GM12878 (cell line): ENCODE results near the gene SAMD9L. TPM values are rescaled to one million over a fixed set of nuclear protein-coding genes. Genes with fewer than 3 reads are reported as not detected.
"Not testable (repeated sequence)": the region's sequence is repeated elsewhere in the genome, so short reads cannot be mapped to it uniquely, and the experiment has no call there.

Source experiments
- ATAC-seq: fragments of 200-7000 bp; cut with Tn5 transposase; 3 replicates; pipeline ENCODE4 v1.9.1; 2020; ENCODE audit warnings: mild to moderate bottlenecking, moderate library complexity
- BruUV-seq: library from RNA; stranded (reverse); fragments of 400-500 nt; replicated peaks from 2 replicates; lab custom pipeline; 2021; lab: Mats Ljungman, UMichigan
- CTCF ChIA-PET: fragments of 300-600 bp; sonication (Branson Sonifier 250); formaldehyde crosslinking; extraction: SDS; loops from one replicate; lab custom pipeline; 2021; ENCODE audit warnings: inconsistent platforms; lab: Yijun Ruan, JAX
- POLR2A ChIA-PET: fragments of 350-600 bp; formaldehyde crosslinking; extraction: SDS; loops from one replicate; lab custom pipeline; 2021; ENCODE audit warnings: inconsistent platforms; lab: Charles Lee
- RAD21 ChIA-PET: fragments of 300-600 bp; sonication (Branson Sonifier 250); formaldehyde crosslinking; loops from one replicate; lab custom pipeline; 2023; ENCODE audit warnings: antibody characterized with exemption; ENCODE audit not compliant: unreplicated experiment; lab: Charles Lee
- SMC1A ChIA-PET: fragments of 300-600 bp; sonication (Branson Sonifier 250); formaldehyde crosslinking; loops from one replicate; lab custom pipeline; 2023; ENCODE audit not compliant: unreplicated experiment, uncharacterized antibody; lab: Charles Lee
- DNase-seq: peaks from one replicate; pipeline ENCODE4 v3.0.0-alpha.2; 2011; ENCODE audit warnings: low read depth, low spot score
- FAIRE-seq: peaks from 3 replicates; lab custom pipeline; 2011; peaks lifted over from hg19 to GRCh38; lab: Jason Lieb, UNC
- H2AFZ ChIP-seq: 2 replicates; pipeline ENCODE4 v1.6.0; 2011; ENCODE audit warnings: low read depth, low read length, control low read depth; ENCODE audit not compliant: control insufficient read depth
- H3K27ac ChIP-seq: 2 replicates; pipeline ENCODE4 v1.5.1; 2011; ENCODE audit warnings: control low read depth; ENCODE audit not compliant: control insufficient read depth, insufficient read depth
- H3K27me3 ChIP-seq, 2 experiments: replicated peaks in 1 of 2; 2 replicates each; pipeline versions ENCODE4 v1.6.0 to v1.6.1; 2011; ENCODE audit warnings: low read length in 1 of 2; ENCODE audit not compliant: control insufficient read depth in 2 of 2, insufficient read depth in 2 of 2
- H3K36me3 ChIP-seq, 2 experiments: 2 replicates each; pipeline ENCODE4 v1.5.1; 2011; ENCODE audit warnings: low read length in 1 of 2; ENCODE audit not compliant: control insufficient read depth in 2 of 2, insufficient read depth in 2 of 2
- H3K4me1 ChIP-seq: 2 replicates; pipeline ENCODE4 v1.6.1; 2011; ENCODE audit warnings: mild to moderate bottlenecking, low read length, moderate library complexity, mixed read lengths; ENCODE audit not compliant: control insufficient read depth, insufficient read depth
- H3K4me2 ChIP-seq: 2 replicates; pipeline ENCODE4 v1.6.0; 2011; ENCODE audit warnings: control low read depth; ENCODE audit not compliant: control insufficient read depth, insufficient read depth
- H3K4me3 ChIP-seq: fragments of 200-600 bp; sonication (generic); 2 replicates; pipeline ENCODE4 v1.5.1; 2016
- H3K79me2 ChIP-seq: 2 replicates; pipeline ENCODE4 v1.6.0; 2011; ENCODE audit warnings: low read length; ENCODE audit not compliant: control insufficient read depth, insufficient read depth
- H3K9ac ChIP-seq: 2 replicates; pipeline ENCODE4 v1.8.0; 2011; ENCODE audit warnings: low read length, control low read depth, mixed read lengths; ENCODE audit not compliant: control insufficient read depth, insufficient read depth
- H3K9me3 ChIP-seq: replicated peaks from 3 replicates; pipeline ENCODE4 v1.5.1; 2011; ENCODE audit warnings: mild to moderate bottlenecking, low read length; ENCODE audit not compliant: control insufficient read depth, insufficient read depth
- H4K20me1 ChIP-seq: 2 replicates; pipeline ENCODE4 v1.6.0; 2011; ENCODE audit not compliant: control insufficient read depth, insufficient read depth
- POLR2AphosphoS2 ChIP-seq: IDR thresholded peaks from 2 replicates; pipeline ENCODE4 v1.6.1; 2011; ENCODE audit warnings: low read depth, mild to moderate bottlenecking, low read length, improper control_type of control experiment, moderate library complexity
- POLR2AphosphoS5 ChIP-seq: IDR thresholded peaks from 2 replicates; pipeline ENCODE4 v1.6.1; 2011; ENCODE audit warnings: mild to moderate bottlenecking, low read length, inconsistent platforms
- RBBP5 ChIP-seq: fragments of 200-600 bp; sonication (generic); conservative IDR thresholded peaks from 2 replicates; pipeline ENCODE4 v1.6.1; 2016
- RELA ChIP-seq: fragments of 450-650 bp; IDR thresholded peaks from 2 replicates; pipeline ENCODE4 v1.8.0; 2014; ENCODE audit warnings: borderline replicate concordance; ENCODE audit not compliant: partially characterized antibody
- TCF3 ChIP-seq: IDR thresholded peaks from 2 replicates; pipeline ENCODE4 v1.6.1; 2012; ENCODE audit warnings: low read depth, mild to moderate bottlenecking, low read length, borderline replicate concordance; ENCODE audit not compliant: insufficient read depth
- ZNF217 ChIP-seq: fragments of 450-650 bp; IDR thresholded peaks from 2 replicates; pipeline ENCODE4 v1.6.1; 2017; ENCODE audit warnings: antibody characterized with exemption, mild to moderate bottlenecking
- WGBS: methylation state at CpG from one replicate; pipeline ENCODE4 v1.1.6; 2016; ENCODE audit warnings: low lambda C conversion rate; ENCODE audit not compliant: insufficient replicate concordance, insufficient coverage; ENCODE audit errors: missing lambda C conversion rate; 5-methylcytosine and 5-hydroxymethylcytosine counted together
- in situ Hi-C: fragments of 300-500 bp; cut with MboI; formaldehyde crosslinking; loops from 9 replicates; pipeline ENCODE4 v1.14.3; 2018; ENCODE audit warnings: mixed read lengths
- intact Hi-C: fragments of 100-400 bp; cut with micrococcal nuclease; formaldehyde crosslinking; loops from one replicate; pipeline ENCODE4 v1.14.2; 2022; ENCODE audit not compliant: unreplicated experiment
- polyA plus RNA-seq, 11 experiments: library from polyadenylated mRNA; depleted of rRNA in 4 of 11; unstranded in 6 of 11; stranded (reverse) in 5 of 11; fragments of >200 nt; fragmentation: Nextera tagmentation in 4 of 11; fragmentation: Illumina TruSeq in 1 of 11; extraction: Ambion mirVana in 4 of 11; extraction: Trizol in 1 of 11; gene quantifications; 1 replicate in 1 of 11; 2 replicates in 10 of 11; pipeline versions ENCODE4 v1.2.1 to v1.2.3, GENCODE V29; 2011 to 2016; ENCODE audit warnings: inconsistent platforms in 2 of 11, missing spikeins in 2 of 11, low read depth in 1 of 11
- total RNA-seq, 4 experiments: library from RNA; depleted of rRNA in 3 of 4; stranded (reverse); fragments of >200 nt in 3 of 4; fragmentation: Illumina TruSeq in 1 of 4; extraction: Trizol in 1 of 4; gene quantifications; 2 replicates each; pipeline versions ENCODE4 v1.2.1 to v1.2.3, GENCODE V29; 2013 to 2021
- TF ChIP-seq, protein P1 (sequence below): IDR thresholded peaks from 2 replicates; pipeline ENCODE4 v1.6.1; 2012; ENCODE audit warnings: low read depth, low read length, improper control_type of control experiment

Gene SAMD9L
- total and polyA plus RNA-seq, 10 of the 15 experiments (the other 5 are each of a cell fraction or from before 2014, with no cell fraction given) = 22.3 to 51.3 (median 29.6) TPM

DNA sequence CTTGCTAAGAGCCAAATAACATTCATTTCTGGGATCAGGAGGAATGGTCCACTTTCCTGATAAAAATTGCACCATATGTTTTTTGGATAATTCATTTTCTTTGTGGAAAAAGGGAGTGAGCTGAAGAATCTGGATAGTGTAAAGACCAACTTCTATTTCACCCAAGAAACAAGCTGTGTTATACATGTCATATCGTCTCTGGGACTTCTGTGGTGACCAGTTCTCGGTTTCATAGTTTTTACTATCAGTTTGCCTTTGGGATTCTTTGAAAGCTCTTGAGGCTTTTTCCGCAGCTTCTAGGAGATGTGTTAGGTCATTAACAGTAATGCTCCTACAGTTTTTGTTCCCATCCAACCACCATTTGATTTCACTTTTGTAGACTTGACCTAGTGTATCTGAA is 16.0 kb downstream of the SAMD9L start:
- Histone ChIP-seq H3K36me3 (peaks cover 0 to 20% of the 10 kb centered on the region in 2 experiments; a peak in 3 of 4 replicates), H3K4me1 (no peaks in the 10 kb centered on the region), H3K9me3 (peaks cover 9% of the 10 kb centered on the region), H3K27ac (no peak overlapping the region), H3K4me3 (no peak overlapping the region), H3K27me3 (no peaks in the 10 kb centered on the region), H2AFZ (no peak overlapping the region), H4K20me1 (no peaks in the 10 kb centered on the region), H3K4me2 (no peak overlapping the region), H3K9ac (no peak overlapping the region), H3K79me2 (no peaks in the 10 kb centered on the region)
- no peak for FAIRE-seq
- RAD21 ChIA-PET = no interaction called here
- 76% methylated on average over 3 of the region's 3 CpGs for WGBS
- intact Hi-C loops = no loop called here
- no peak for ATAC-seq
- TF ChIP-seq, protein P1, sequence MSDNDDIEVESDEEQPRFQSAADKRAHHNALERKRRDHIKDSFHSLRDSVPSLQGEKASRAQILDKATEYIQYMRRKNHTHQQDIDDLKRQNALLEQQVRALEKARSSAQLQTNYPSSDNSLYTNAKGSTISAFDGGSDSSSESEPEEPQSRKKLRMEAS = no peak
- no peak for TF ChIP-seq POLR2AphosphoS5
- TF ChIP-seq RELA = no peak
- no peak for TF ChIP-seq TCF3
- no peak for TF ChIP-seq RBBP5
- no peak for TF ChIP-seq POLR2AphosphoS2
- no peak for TF ChIP-seq ZNF217
- BruUV-seq = no TSS peak
- CTCF ChIA-PET = interaction anchor here (0.5 to 1.3 kb wide), 3 partner anchors 12 to 243 kb away, joined by 3 to 4 read pairs (median 4); no protein-coding TSS in a partner anchor
- DNase-seq = no peak
- in situ Hi-C loops = no loop called here
- POLR2A ChIA-PET = interaction anchor here (1.2 kb wide), 1 partner anchor 11 kb away, joined by 3 read pairs; no protein-coding TSS in a partner anchor
- SMC1A ChIA-PET = interaction anchor here (0.5 to 2.1 kb wide), 5 partner anchors 10 to 40 kb away, joined by 3 to 10 read pairs (median 5); partner anchors contain the start of gene SAMD9

DNA sequence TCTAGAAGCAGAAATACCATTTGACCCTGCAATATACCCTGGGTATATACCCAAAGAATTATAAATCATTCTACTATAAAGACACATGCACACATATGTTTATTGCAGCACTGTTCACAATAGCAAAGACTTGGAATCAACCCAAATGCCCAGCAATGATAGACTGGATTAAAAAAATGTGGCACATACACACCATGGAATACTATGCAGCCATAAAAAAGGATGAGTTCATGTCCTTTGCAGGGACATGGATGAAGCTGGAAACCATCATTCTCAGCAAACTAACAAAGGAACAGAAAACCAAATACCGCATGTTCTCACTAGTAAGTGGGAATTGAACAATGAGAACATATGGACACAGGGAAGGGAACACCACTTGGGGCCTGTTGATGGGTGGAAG is 21.2 kb downstream of the SAMD9L start:
- DNase-seq, H3K4me1 ChIP-seq, H3K79me2 ChIP-seq, RAD21 ChIA-PET, POLR2A ChIA-PET, H3K9me3 ChIP-seq, FAIRE-seq, intact Hi-C loops, H3K27ac ChIP-seq, ATAC-seq, H3K4me2 ChIP-seq, BruUV-seq, in situ Hi-C loops, H3K27me3 ChIP-seq, H4K20me1 ChIP-seq, H3K4me3 ChIP-seq, H3K9ac ChIP-seq, H3K36me3 ChIP-seq, H2AFZ ChIP-seq: not testable (repeated sequence)
- SMC1A ChIA-PET = interaction anchor here (0.8 kb wide), 1 partner anchor 9 kb away, joined by 3 read pairs; the partner anchor contains the start of gene SAMD9
- 93% methylated on average over 1 of the region's 1 CpG for WGBS
- CTCF ChIA-PET = interaction anchor here (0.6 kb wide), 1 partner anchor 1217 kb away, joined by 4 read pairs; no protein-coding TSS in a partner anchor

- H3K36me3 ChIP-seq, RAD21 ChIA-PET, H3K79me2 ChIP-seq, H3K4me2 ChIP-seq, H3K4me1 ChIP-seq, ATAC-seq, H3K9ac ChIP-seq, H3K27me3 ChIP-seq, intact Hi-C loops, H3K27ac ChIP-seq, H4K20me1 ChIP-seq, H2AFZ ChIP-seq, H3K4me3 ChIP-seq, BruUV-seq, in situ Hi-C loops, POLR2A ChIA-PET, FAIRE-seq, H3K9me3 ChIP-seq, DNase-seq: not testable (repeated sequence)
- ChIA-PET CTCF (interaction anchor here (0.6 kb wide), 1 partner anchor 10 kb away, joined by 3 read pairs; no protein-coding TSS in a partner anchor), SMC1A (interaction anchor here (1.8 kb wide), 1 partner anchor 13 kb away, joined by 3 read pairs; no protein-coding TSS in a partner anchor)
- 91% methylated on average over 3 of the region's 3 CpGs for WGBS
Measured at GRCh38 chr7:93123532-93123931, 24.7 kb downstream of the SAMD9L start.
